SIG-M5 treated with dmso at 0.1 percent for 504 hours (cell line): ENCODE data around the gene IFNA13.
"Not testable (repeated sequence)": the region's sequence is repeated elsewhere in the genome, so short reads cannot be mapped to it uniquely, and the experiment has no call there.

ENCODE experiments used
- DNase-seq: peaks from one replicate; lab custom pipeline; 2025; ENCODE audit not compliant: unreplicated experiment; lab: John Stamatoyannopoulos, UW

IFNA13 gene

GRCh38 chr9:21367957-21368356, at the start of gene IFNA13:
Gene IFNA13, minus strand, starts transcription at chr9:21368057. Its CDS starts 47 bp downstream, at chr9:21368010.
- DNase-seq: no peak

- no peak for DNase-seq
Measured at GRCh38 chr9:21415493-21416267, 47.8 kb upstream of the IFNA13 start.

GRCh38 chr9:21414220-21414940, 46.5 kb upstream of the IFNA13 start:
- DNase-seq: no peak

- no peak for DNase-seq
Measured at GRCh38 chr9:21413624-21414023, 45.8 kb upstream of the IFNA13 start.

- no peak for DNase-seq
Measured at GRCh38 chr9:21413151-21413550, 45.3 kb upstream of the IFNA13 start.

- DNase-seq: peak; percentile 53
Measured at GRCh38 chr9:21412107-21412506, 44.2 kb upstream of the IFNA13 start.

GRCh38 chr9:21408817-21409216, 41.0 kb upstream of the IFNA13 start, which contains the start of gene IFNA8:
Gene IFNA8, plus strand, starts transcription at chr9:21409117. Its CDS starts 60 bp downstream, at chr9:21409177.
- DNase-seq: no peak

- no peak for DNase-seq
Measured at GRCh38 chr9:21404146-21404545, 36.3 kb upstream of the IFNA13 start.

- no peak for DNase-seq
Measured at GRCh38 chr9:21402386-21403251, 34.8 kb upstream of the IFNA13 start.

- no peak for DNase-seq
Measured at GRCh38 chr9:21399956-21400355, 32.1 kb upstream of the IFNA13 start.

GRCh38 chr9:21398955-21399489, 31.2 kb upstream of the IFNA13 start:
- no peak for DNase-seq

- DNase-seq: no peak
Measured at GRCh38 chr9:21395778-21396717, 28.2 kb upstream of the IFNA13 start.

- peak; percentile 62 for DNase-seq
Measured at GRCh38 chr9:21392270-21392669, 24.4 kb upstream of the IFNA13 start.

GRCh38 chr9:21385131-21385670, 17.3 kb upstream of the IFNA13 start, which contains the start of gene IFNA2:
Gene IFNA2, minus strand, starts transcription at chr9:21385398. Its CDS starts 69 bp downstream, at chr9:21385329.
- peak; percentile 87 for DNase-seq

GRCh38 chr9:21383627-21384026, 15.8 kb upstream of the IFNA13 start:
- no peak for DNase-seq

- peak; percentile 91 for DNase-seq
Measured at GRCh38 chr9:21381448-21382339, 13.8 kb upstream of the IFNA13 start.

- not testable (repeated sequence) for DNase-seq
Measured at GRCh38 chr9:21371467-21371866, 3.6 kb upstream of the IFNA13 start.

GRCh38 chr9:21367169-21367568, 688 bp downstream of the IFNA13 start:
- not testable (repeated sequence) for DNase-seq
